NB4 (cell line): ENCODE data around the gene RBMS3.

Source experiments
- TF ChIP-seq, protein P1 (sequence below): IDR thresholded peaks from 2 replicates; pipeline ENCODE4 v1.6.1; 2011; ENCODE audit warnings: low read depth, low read length
- TF ChIP-seq, protein P2 (sequence below): IDR thresholded peaks from one replicate; pipeline ENCODE4 v1.5.1; 2012; ENCODE audit warnings: low read depth, low read length

DNA sequence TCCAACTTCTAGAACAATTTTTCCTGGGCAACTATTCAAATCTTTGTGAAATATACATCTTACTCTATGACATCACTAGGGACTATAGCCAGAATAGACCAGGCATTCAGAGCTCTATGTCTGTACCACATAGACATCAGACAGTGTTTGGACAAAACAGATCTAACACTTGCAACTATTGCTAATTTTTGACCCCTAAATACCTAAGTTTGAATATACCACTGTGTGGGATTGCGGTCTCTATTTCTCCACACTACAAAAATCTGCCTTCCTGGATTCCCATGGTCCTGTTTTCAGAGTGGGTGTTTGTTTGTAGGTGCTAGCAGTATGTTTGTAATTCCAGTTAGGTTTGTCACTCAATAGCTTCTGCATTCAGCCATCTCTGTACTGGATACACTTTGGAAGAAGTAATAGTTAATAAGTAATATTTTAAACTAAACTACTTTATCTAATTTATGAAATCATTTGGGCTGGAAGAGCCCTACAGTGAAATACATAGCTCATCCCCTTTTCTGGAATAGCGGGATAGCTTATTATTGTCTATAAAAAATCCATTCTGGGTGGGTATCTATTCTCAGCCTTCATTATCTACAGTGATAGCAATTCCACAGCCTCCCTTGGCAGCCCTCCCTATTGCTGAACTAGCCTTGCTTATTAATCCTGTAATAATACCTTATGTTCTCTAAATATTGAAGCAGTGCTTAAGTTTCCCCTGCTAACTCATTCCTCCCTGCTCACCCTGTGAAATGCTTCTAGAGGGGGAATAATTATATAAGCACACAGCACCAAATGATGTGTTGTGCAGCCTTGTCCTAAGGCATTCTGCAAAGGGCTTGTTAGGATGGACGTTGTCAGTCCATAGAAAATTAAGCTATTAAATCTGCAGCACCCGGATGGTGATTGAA, 49.4 kb downstream of the RBMS3 start:
- TF ChIP-seq, protein P1, sequence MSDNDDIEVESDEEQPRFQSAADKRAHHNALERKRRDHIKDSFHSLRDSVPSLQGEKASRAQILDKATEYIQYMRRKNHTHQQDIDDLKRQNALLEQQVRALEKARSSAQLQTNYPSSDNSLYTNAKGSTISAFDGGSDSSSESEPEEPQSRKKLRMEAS: no peak
- TF ChIP-seq, protein P2, sequence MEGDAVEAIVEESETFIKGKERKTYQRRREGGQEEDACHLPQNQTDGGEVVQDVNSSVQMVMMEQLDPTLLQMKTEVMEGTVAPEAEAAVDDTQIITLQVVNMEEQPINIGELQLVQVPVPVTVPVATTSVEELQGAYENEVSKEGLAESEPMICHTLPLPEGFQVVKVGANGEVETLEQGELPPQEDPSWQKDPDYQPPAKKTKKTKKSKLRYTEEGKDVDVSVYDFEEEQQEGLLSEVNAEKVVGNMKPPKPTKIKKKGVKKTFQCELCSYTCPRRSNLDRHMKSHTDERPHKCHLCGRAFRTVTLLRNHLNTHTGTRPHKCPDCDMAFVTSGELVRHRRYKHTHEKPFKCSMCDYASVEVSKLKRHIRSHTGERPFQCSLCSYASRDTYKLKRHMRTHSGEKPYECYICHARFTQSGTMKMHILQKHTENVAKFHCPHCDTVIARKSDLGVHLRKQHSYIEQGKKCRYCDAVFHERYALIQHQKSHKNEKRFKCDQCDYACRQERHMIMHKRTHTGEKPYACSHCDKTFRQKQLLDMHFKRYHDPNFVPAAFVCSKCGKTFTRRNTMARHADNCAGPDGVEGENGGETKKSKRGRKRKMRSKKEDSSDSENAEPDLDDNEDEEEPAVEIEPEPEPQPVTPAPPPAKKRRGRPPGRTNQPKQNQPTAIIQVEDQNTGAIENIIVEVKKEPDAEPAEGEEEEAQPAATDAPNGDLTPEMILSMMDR: no peak
